H1 (cell line): ENCODE results near the gene KCNQ1. TPM values are rescaled to one million over a fixed set of nuclear protein-coding genes. Genes with fewer than 3 reads are reported as not detected.
A peak's percentile ranks its signal among the peaks of the same experiment; 100 is the strongest.

Source experiments
- CTCF ChIA-PET: fragments of 300-600 bp; sonication (Branson Sonifier 250); formaldehyde crosslinking; loops from one replicate; lab custom pipeline; 2021; ENCODE audit not compliant: partially characterized antibody; lab: Charles Lee
- POLR2A ChIA-PET: fragments of 300-600 bp; sonication (Branson Sonifier 250); formaldehyde crosslinking; loops from one replicate; lab custom pipeline; 2021; ENCODE audit warnings: inconsistent platforms; ENCODE audit not compliant: partially characterized antibody; lab: Charles Lee
- DNase-seq, 2 experiments: peaks; one replicate each; pipeline versions ENCODE4 v3.0.0 to v3.0.0-alpha.2; 2010 to 2022; ENCODE audit warnings: low spot score in 2 of 2, low read depth in 1 of 2, mixed read lengths in 1 of 2
- FAIRE-seq: peaks from 2 replicates; lab custom pipeline; 2011; peaks lifted over from hg19 to GRCh38; lab: Jason Lieb, UNC
- H2AFZ ChIP-seq: 2 replicates; pipeline ENCODE4 v1.8.1; 2012; ENCODE audit warnings: low read length, inconsistent platforms
- H2AK5ac ChIP-seq: 2 replicates; pipeline ENCODE4 v1.6.1; 2013; ENCODE audit warnings: low read depth, low read length
- H2BK120ac ChIP-seq: replicated peaks from 2 replicates; pipeline ENCODE3; 2013; ENCODE audit warnings: low read depth, low read length, inconsistent platforms
- H2BK12ac ChIP-seq: 2 replicates; pipeline ENCODE4 v1.6.1; 2013; ENCODE audit warnings: low read depth, low read length
- H2BK15ac ChIP-seq: 2 replicates; pipeline ENCODE4 v1.6.1; 2013; ENCODE audit warnings: low read length
- H2BK20ac ChIP-seq: 2 replicates; pipeline ENCODE4 v1.6.1; 2013; ENCODE audit warnings: low read length
- H2BK5ac ChIP-seq: 2 replicates; pipeline ENCODE4 v1.6.1; 2013; ENCODE audit warnings: low read depth, low read length
- H3K14ac ChIP-seq: 2 replicates; pipeline ENCODE4 v1.6.1; 2013; ENCODE audit warnings: inconsistent platforms; ENCODE audit not compliant: insufficient read length
- H3K18ac ChIP-seq: 2 replicates; pipeline ENCODE4 v1.6.1; 2013; ENCODE audit warnings: low read length; ENCODE audit errors: extremely low read depth
- H3K23ac ChIP-seq: 2 replicates; pipeline ENCODE4 v1.6.1; 2013; ENCODE audit warnings: inconsistent platforms; ENCODE audit not compliant: insufficient read length
- H3K23me2 ChIP-seq: 2 replicates; pipeline ENCODE4 v1.6.1; 2013; ENCODE audit warnings: low read depth, low read length
- H3K27ac ChIP-seq: 2 replicates; pipeline ENCODE4 v1.6.1; 2011; ENCODE audit warnings: low read depth, low read length, inconsistent platforms
- H3K27me3 ChIP-seq, 4 experiments: replicated peaks in 1 of 4; 1 replicate in 1 of 4; 2 replicates in 3 of 4; pipeline versions ENCODE4 v1.6.1 to v1.8.1; 2011 to 2013; ENCODE audit warnings: low read length in 3 of 4, mild to moderate bottlenecking in 3 of 4, inconsistent platforms in 2 of 4, mixed read lengths in 2 of 4, moderate library complexity in 1 of 4; ENCODE audit not compliant: control insufficient read depth in 3 of 4, insufficient read depth in 3 of 4; ENCODE audit errors: extremely low read depth in 1 of 4
- H3K36me3 ChIP-seq, 4 experiments: 2 replicates each; pipeline versions ENCODE4 v1.6.1 to v1.8.1; 2011 to 2013; ENCODE audit warnings: mild to moderate bottlenecking in 4 of 4, low read length in 3 of 4, moderate library complexity in 2 of 4, control low read depth in 1 of 4, inconsistent platforms in 1 of 4; ENCODE audit not compliant: insufficient read depth in 4 of 4, control insufficient read depth in 2 of 4
- H3K4ac ChIP-seq: replicated peaks from 2 replicates; pipeline ENCODE3; 2013; ENCODE audit warnings: low read length, low read depth, mixed read lengths, inconsistent platforms; ENCODE audit not compliant: insufficient read length
- H3K4me1 ChIP-seq, 4 experiments: replicated peaks in 1 of 4; 1 replicate in 1 of 4; 2 replicates in 3 of 4; pipeline versions ENCODE4 v1.6.1 to v1.8.1; 2011 to 2013; ENCODE audit warnings: low read length in 3 of 4, inconsistent platforms in 2 of 4, mixed read lengths in 1 of 4; ENCODE audit not compliant: insufficient read depth in 4 of 4, control insufficient read depth in 3 of 4
- H3K4me2 ChIP-seq, 2 experiments: 2 replicates each; pipeline versions ENCODE4 v1.6.1 to v1.8.1; 2011 to 2013; ENCODE audit warnings: low read depth in 2 of 2, low read length in 2 of 2, control low read depth in 1 of 2, inconsistent platforms in 1 of 2, mild to moderate bottlenecking in 1 of 2; ENCODE audit not compliant: insufficient read depth in 1 of 2
- H3K4me3 ChIP-seq, 4 experiments: fragments of 200-600, 300-600 bp in 1 of 4; sonication (generic), shearing (Covaris generic), sonication (Bioruptor Twin) in 1 of 4; 2 replicates each; pipeline versions ENCODE4 v1.5.1 to v1.8.1; 2011 to 2016; ENCODE audit warnings: low read length in 4 of 4, low read depth in 3 of 4, control low read depth in 2 of 4, inconsistent platforms in 2 of 4, mild to moderate bottlenecking in 2 of 4, mixed read lengths in 1 of 4, moderate library complexity in 1 of 4; ENCODE audit not compliant: insufficient read depth in 2 of 4; ENCODE audit errors: extremely low read depth in 1 of 4
- H3K56ac ChIP-seq: replicated peaks from 2 replicates; pipeline ENCODE3; 2013; ENCODE audit warnings: low read depth, mild to moderate bottlenecking, mixed read lengths, low read length, inconsistent platforms; ENCODE audit not compliant: insufficient read length
- H3K79me1 ChIP-seq: 2 replicates; pipeline ENCODE4 v1.6.1; 2013; ENCODE audit warnings: low read depth, low read length, control low read depth
- H3K79me2 ChIP-seq, 2 experiments: 2 replicates each; pipeline versions ENCODE4 v1.6.1 to v1.8.1; 2012 to 2013; ENCODE audit warnings: low read length in 2 of 2, mild to moderate bottlenecking in 2 of 2, inconsistent platforms in 1 of 2; ENCODE audit not compliant: insufficient read depth in 2 of 2, control insufficient read depth in 1 of 2
- H3K9ac ChIP-seq, 4 experiments: replicated peaks in 1 of 4; 1 replicate in 1 of 4; 2 replicates in 3 of 4; pipeline versions ENCODE4 v1.6.1 to v1.8.1; 2011 to 2013; ENCODE audit warnings: low read depth in 3 of 4, low read length in 3 of 4, control low read depth in 2 of 4, mild to moderate bottlenecking in 2 of 4, moderate library complexity in 2 of 4, inconsistent platforms in 1 of 4; ENCODE audit errors: extremely low read depth in 1 of 4
- H3K9me3 ChIP-seq, 2 experiments: 2 replicates each; pipeline versions ENCODE4 v1.6.1 to v1.8.1; 2012 to 2013; ENCODE audit warnings: mild to moderate bottlenecking in 2 of 2, moderate library complexity in 2 of 2, control low read depth in 1 of 2, inconsistent platforms in 1 of 2, low read depth in 1 of 2, low read length in 1 of 2, mixed read lengths in 1 of 2; ENCODE audit not compliant: insufficient read depth in 2 of 2
- H4K20me1 ChIP-seq, 2 experiments: replicated peaks in 1 of 2; 2 replicates each; pipeline versions ENCODE3 to v1.8.1; 2011 to 2013; ENCODE audit warnings: inconsistent platforms in 2 of 2, low read length in 2 of 2, mild to moderate bottlenecking in 1 of 2; ENCODE audit not compliant: insufficient read depth in 2 of 2, control insufficient read depth in 1 of 2
- H4K5ac ChIP-seq: 2 replicates; pipeline ENCODE4 v1.6.1; 2013; ENCODE audit warnings: low read length, low read depth, mixed read lengths, inconsistent platforms; ENCODE audit not compliant: insufficient read length
- H4K8ac ChIP-seq: 2 replicates; pipeline ENCODE4 v1.8.0; 2013; ENCODE audit warnings: mild to moderate bottlenecking, moderate library complexity, low read length, inconsistent platforms; ENCODE audit not compliant: insufficient read depth; ENCODE audit errors: extremely low read depth
- H4K91ac ChIP-seq: replicated peaks from 2 replicates; pipeline ENCODE3; 2013; ENCODE audit warnings: low read length, mixed read lengths, inconsistent platforms; ENCODE audit not compliant: insufficient read length
- WGBS, 2 experiments: shearing (Covaris generic) in 1 of 2; methylation state at CpG; one replicate each; pipeline versions ENCODE4 v1.1.6 to v1.1.7; 2013 to 2015; ENCODE audit warnings: low lambda C conversion rate in 2 of 2, mixed read lengths in 2 of 2, inconsistent platforms in 1 of 2, low coverage in 1 of 2, missing lambda C conversion rate in 1 of 2; ENCODE audit not compliant: insufficient replicate concordance in 2 of 2, insufficient coverage in 1 of 2, insufficient read length in 1 of 2; ENCODE audit errors: extremely low coverage in 1 of 2, missing lambda C conversion rate in 1 of 2; 5-methylcytosine and 5-hydroxymethylcytosine counted together
- polyA plus RNA-seq, 7 experiments: library from polyadenylated mRNA; depleted of rRNA in 3 of 7; stranded (reverse) in 5 of 7; unstranded in 2 of 7; fragments of >200 nt in 5 of 7; fragments of 200-250 nt in 2 of 7; gene quantifications; 1 replicate in 5 of 7; 2 replicates in 1 of 7; 4 replicates in 1 of 7; pipeline versions ENCODE4 v1.2.1 to v1.2.3, GENCODE V29; 2011 to 2013; ENCODE audit warnings: missing spikeins in 2 of 7, mixed read lengths in 2 of 7
- total RNA-seq: library from RNA; stranded (reverse); fragmentation: NEBNext Ultra II Directional; extraction: Animal tissue kit (Norgen Biotek cat#: 25700); gene quantifications from 2 replicates; pipeline ENCODE4 v1.2.1, GENCODE V29; 2021

Gene KCNQ1
- total and polyA plus RNA-seq, 2 of the 8 experiments (the other 6 are each of a cell fraction or from before 2014, with no cell fraction given): 1.9 to 2.0 TPM

DNA sequence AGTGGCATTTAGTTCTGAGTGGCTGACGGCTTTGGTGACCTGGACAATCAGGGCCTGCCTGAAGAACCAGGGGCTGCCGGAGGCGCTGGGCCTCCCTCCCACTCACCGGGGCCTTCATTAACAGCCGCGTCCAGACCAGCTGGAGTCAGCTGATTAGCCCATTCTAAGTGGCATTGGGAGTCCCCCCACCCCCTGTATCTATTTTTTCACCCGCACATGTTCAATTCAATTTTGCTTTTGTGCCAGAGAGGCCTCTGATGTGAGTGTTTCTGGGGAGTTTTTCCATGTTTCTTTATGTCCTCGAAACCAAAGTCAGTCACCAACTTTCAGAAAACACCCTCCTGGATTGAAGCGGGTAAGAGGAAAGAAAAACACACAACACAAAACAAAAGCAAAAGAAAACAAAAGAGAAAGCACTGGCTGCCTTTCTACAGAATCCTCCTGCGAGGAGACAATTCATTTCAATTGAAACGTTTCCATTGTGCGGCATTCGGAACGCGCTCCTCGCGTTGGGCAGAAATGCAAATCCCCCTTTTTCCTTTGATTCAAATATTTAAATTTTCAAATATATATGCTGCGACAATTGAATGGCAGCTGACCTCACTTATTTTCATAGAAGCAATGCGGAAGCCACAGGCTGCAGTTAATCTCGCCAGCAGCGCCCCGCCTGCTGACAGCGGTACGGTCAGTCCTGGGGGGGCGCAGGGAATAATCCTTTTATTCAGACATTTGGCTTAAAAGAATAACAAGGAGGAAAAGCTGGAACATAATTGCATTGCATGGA, 423.1 kb downstream of the KCNQ1 start:
- Histone ChIP-seq H2AFZ (no peak overlapping the region), H3K36me3 (peaks cover 0 to 4% (median 0%) of the 10 kb centered on the region in 4 experiments; a peak in 1 of 8 replicates), H3K18ac (no peak overlapping the region), H3K79me2 (no peaks in the 10 kb centered on the region), H2AK5ac (0 out of 2 replicates have a peak overlapping the region, but pooled peaks have one; percentile 65), H2BK120ac (no peak overlapping the region), H3K23ac (no peak overlapping the region), H2BK12ac (peak overlapping the region; percentile 87; the same call in 1 of the 2 replicates), H3K9ac (no peak overlapping the region), H2BK5ac (no peak overlapping the region), H3K79me1 (no peaks in the 10 kb centered on the region), H3K4me3 (peak overlapping the region in 2 of 4 experiments; percentile 10 to 47; a peak in 4 of 8 replicates), H3K23me2 (peaks cover 5% of the 10 kb centered on the region; the same call in 1 of the 2 replicates), H3K4ac (no peak overlapping the region), H3K14ac (no peak overlapping the region), H3K9me3 (peaks cover 8 to 10% of the 10 kb centered on the region in 2 experiments; a peak in 2 of 4 replicates), H2BK15ac (no peak overlapping the region), H4K91ac (no peak overlapping the region), H4K20me1 (no peaks in the 10 kb centered on the region), H2BK20ac (0 out of 2 replicates have a peak overlapping the region, but pooled peaks have one; percentile 34), H4K5ac (no peak overlapping the region), H3K27me3 (peaks cover 42 to 90% (median 79%) of the 10 kb centered on the region in 4 experiments), H4K8ac (no peak overlapping the region), H3K4me2 (peak overlapping the region; percentile 59 to 67), H3K27ac (no peak overlapping the region), H3K56ac (no peak overlapping the region), H3K4me1 (peaks cover 4 to 38% (median 22%) of the 10 kb centered on the region in 4 experiments)
- 17% methylated on average over 25 of the region's 25 CpGs; no CpG with 5 or more reads in 1 of the 2 experiments for WGBS, 2 experiments
- no peak for FAIRE-seq
- ChIA-PET POLR2A (interaction anchor here (0.9 kb wide), 1 partner anchor 168 kb away, joined by 3 read pairs; the partner anchor contains the start of gene KCNQ1OT1), CTCF (interaction anchor here (0.7 to 2.3 kb wide), 5 partner anchors 9 to 336 kb away, joined by 4 to 10 read pairs (median 5); no protein-coding TSS in a partner anchor)
- DNase-seq: no peak
